Stimulated activated CD4-positive, alpha-beta T cell treated with anti-CD3 and anti-CD28 coated beads, Interleukin-2, amount 100 ng/mL, for 24 hours (primary cell): ENCODE data around the gene NFATC1.

Source experiments
- DNase-seq, 2 donors: peaks; one replicate each; pipeline ENCODE4 v3.0.0-alpha.2; 2020

Gene NFATC1

GRCh38 chr18:79560042-79560860 lies 164.5 kb downstream of the NFATC1 start:
- no peak for DNase-seq

- DNase-seq = no peak
Measured at GRCh38 chr18:79560861-79561210, 165.1 kb downstream of the NFATC1 start.

GRCh38 chr18:79563949-79564348 lies 168.2 kb downstream of the NFATC1 start:
- DNase-seq = no peak

GRCh38 chr18:79564441-79564840 lies 168.7 kb downstream of the NFATC1 start:
- no peak for DNase-seq

- no peak for DNase-seq
Measured at GRCh38 chr18:79566771-79567431, 171.2 kb downstream of the NFATC1 start.

- DNase-seq = no peak
Measured at GRCh38 chr18:79567481-79568147, 171.9 kb downstream of the NFATC1 start.

GRCh38 chr18:79568543-79569205 lies 172.9 kb downstream of the NFATC1 start:
- DNase-seq = no peak

GRCh38 chr18:79569720-79570119 lies 174.0 kb downstream of the NFATC1 start:
- DNase-seq = no peak

- DNase-seq = peak in 1 of 2 donors; percentile 22
Measured at GRCh38 chr18:79570266-79571201, 174.8 kb downstream of the NFATC1 start.

- DNase-seq = no peak
Measured at GRCh38 chr18:79571211-79572092, 175.7 kb downstream of the NFATC1 start.

GRCh38 chr18:79572093-79572780 lies 176.5 kb downstream of the NFATC1 start:
- no peak for DNase-seq

- DNase-seq = no peak
Measured at GRCh38 chr18:79572848-79573451, 177.2 kb downstream of the NFATC1 start.

GRCh38 chr18:79573921-79574491 lies 178.3 kb downstream of the NFATC1 start:
- DNase-seq = no peak

GRCh38 chr18:79574938-79575525 lies 179.3 kb downstream of the NFATC1 start:
- no peak for DNase-seq

- no peak for DNase-seq
Measured at GRCh38 chr18:79575891-79576685, 180.4 kb downstream of the NFATC1 start.

- no peak for DNase-seq
Measured at GRCh38 chr18:79576686-79577351, 181.1 kb downstream of the NFATC1 start.
